Sigmoid colon (tissue), 4 donors: ENCODE results near the gene ACIN1.

Experiments
- CTCF ChIP-seq, 4 experiments: fragments of 450-650 bp in 3 of 4; fragments of 200-600 bp in 1 of 4; IDR thresholded peaks; one replicate each; pipeline ENCODE4 v1.5.1; 2016 to 2019; ENCODE audit warnings: antibody characterized with exemption in 4 of 4, mild to moderate bottlenecking in 3 of 4, moderate library complexity in 2 of 4
- POLR2AphosphoS5 ChIP-seq, 4 donors: sonication (generic); formaldehyde crosslinking; IDR thresholded peaks; one replicate each; pipeline ENCODE4 v1.6.1; 2017; ENCODE audit warnings: antibody characterized with exemption in 4 of 4

- TF ChIP-seq CTCF (IDR thresholded peaks at IDR 0.05) (no peak), POLR2AphosphoS5 (IDR thresholded peaks at IDR 0.05) (no peak)
These were observed 47.9 kb upstream of the ACIN1 start for GRCh38 chr14:23142826-23143225.
